ENCODE results near the gene SPNS2. TPM values are rescaled to one million over a fixed set of nuclear protein-coding genes. Genes with fewer than 3 reads are reported as not detected.

Gene SPNS2
- total RNA-seq, 1 experiment from 2014 or later = 1.9 TPM

GRCh38 chr17:4572131-4572530 lies 73.5 kb downstream of the SPNS2 start:
- no peaks in the 10 kb centered on the region for H3K9me3 ChIP-seq (ENCODE audit: control insufficient read depth, insufficient read depth, low read depth, low read length)
- in situ Hi-C loops (cut with HindIII; ENCODE audit: low pct_unique_long_range_greater_than_20kb, low sequenced_read_pairs) (no loop called here), intact Hi-C loops (cut with micrococcal nuclease; ENCODE audit: unreplicated experiment) (no loop called here)
- POLR2A ChIA-PET = no interaction called here
- no TSS peak for BruUV-seq (replicated peaks)
- DNase-seq (ENCODE audit: low read depth, low spot score) (no peak), ATAC-seq (no peak)
- H3K27me3 ChIP-seq (ENCODE audit: control insufficient read depth, insufficient read depth, low read length) = no peaks in the 10 kb centered on the region
- H3K4me3 ChIP-seq (ENCODE audit: low read depth in 2 of 2, low read length in 2 of 2) = no peak overlapping the region
- TF ChIP-seq TCF7L2 (IDR thresholded peaks at IDR 0.05; ENCODE audit: low read depth, low read length) = no peak
- TF ChIP-seq POLR2AphosphoS5 (IDR thresholded peaks at IDR 0.05; ENCODE audit: low read depth, low read length) = no peak
- no peak for TF ChIP-seq CTCF (IDR thresholded peaks at IDR 0.05)
- TF ChIP-seq REST (IDR thresholded peaks at IDR 0.05; ENCODE audit: insufficient read depth in 1 of 2, low read depth in 2 of 2, low read length in 1 of 2) = no peak
- no peak for TF ChIP-seq SIN3A (IDR thresholded peaks at IDR 0.05; ENCODE audit: borderline replicate concordance, insufficient read depth, low read depth, low read length)
- CTCF ChIA-PET = no interaction called here
- no peak overlapping the region for H3K27ac ChIP-seq (ENCODE audit: low read length)
- no peaks in the 10 kb centered on the region; the same call in 1 of the 2 replicates for H3K4me1 ChIP-seq (ENCODE audit: control insufficient read depth, insufficient read depth, low read length)
- no peaks in the 10 kb centered on the region for H3K36me3 ChIP-seq (ENCODE audit: control insufficient read depth, insufficient read depth, low read length)

GRCh38 chr17:4573115-4573514 lies 74.4 kb downstream of the SPNS2 start:
- Histone ChIP-seq H3K4me1 (ENCODE audit: control insufficient read depth, insufficient read depth, low read length) (no peaks in the 10 kb centered on the region; the same call in 1 of the 2 replicates), H3K4me3 (ENCODE audit: low read depth in 2 of 2, low read length in 2 of 2) (no peak overlapping the region), H3K27ac (ENCODE audit: low read length) (no peak overlapping the region), H3K36me3 (ENCODE audit: control insufficient read depth, insufficient read depth, low read length) (no peaks in the 10 kb centered on the region), H3K9me3 (ENCODE audit: control insufficient read depth, insufficient read depth, low read depth, low read length) (no peaks in the 10 kb centered on the region), H3K27me3 (ENCODE audit: control insufficient read depth, insufficient read depth, low read length) (no peaks in the 10 kb centered on the region)
- DNase-seq (ENCODE audit: low read depth, low spot score) (no peak), ATAC-seq (no peak)
- no TSS peak for BruUV-seq (replicated peaks)
- POLR2A ChIA-PET = no interaction called here
- CTCF ChIA-PET = no interaction called here
- TF ChIP-seq POLR2AphosphoS5 (IDR thresholded peaks at IDR 0.05; ENCODE audit: low read depth, low read length) = no peak
- no peak for TF ChIP-seq REST (IDR thresholded peaks at IDR 0.05; ENCODE audit: insufficient read depth in 1 of 2, low read depth in 2 of 2, low read length in 1 of 2)
- no peak for TF ChIP-seq CTCF (IDR thresholded peaks at IDR 0.05)
- no peak for TF ChIP-seq TCF7L2 (IDR thresholded peaks at IDR 0.05; ENCODE audit: low read depth, low read length)
- TF ChIP-seq SIN3A (IDR thresholded peaks at IDR 0.05; ENCODE audit: borderline replicate concordance, insufficient read depth, low read depth, low read length) = no peak
- in situ Hi-C loops (cut with HindIII; ENCODE audit: low pct_unique_long_range_greater_than_20kb, low sequenced_read_pairs) (no loop called here), intact Hi-C loops (cut with micrococcal nuclease; ENCODE audit: unreplicated experiment) (no loop called here)

Measured in Panc1 (cell line).